HEK293 (cell line): ENCODE results near the gene NKPD1.

Experiments
- MYNN ChIP-seq: fragments of 450-650 bp; formaldehyde crosslinking; IDR thresholded peaks from 2 replicates; pipeline ENCODE4 v1.5.1; 2016; ENCODE audit warnings: missing biosample characterization, missing genetic modification characterization, borderline replicate concordance
- REPIN1 ChIP-seq: fragments of 450-650 bp; formaldehyde crosslinking; IDR thresholded peaks from 2 replicates; pipeline ENCODE4 v1.5.1; 2017; ENCODE audit warnings: missing biosample characterization, missing genetic modification characterization, low read depth
- TCF7L2 ChIP-seq: IDR thresholded peaks from 2 replicates; pipeline ENCODE4 v1.6.1; 2011; ENCODE audit warnings: low read depth, mild to moderate bottlenecking, inconsistent platforms, low read length, moderate library complexity, borderline replicate concordance
- ZNF211 ChIP-seq: fragments of 450-650 bp; formaldehyde crosslinking; IDR thresholded peaks from 2 replicates; pipeline ENCODE4 v1.5.1; 2016; ENCODE audit warnings: low read depth, missing biosample characterization, missing genetic modification characterization
- ZNF24 ChIP-seq: fragments of 450-650 bp; formaldehyde crosslinking; IDR thresholded peaks from 2 replicates; pipeline ENCODE4 v1.5.1; 2016; ENCODE audit warnings: missing biosample characterization, missing genetic modification characterization
- ZNF558 ChIP-seq: fragments of 450-650 bp; formaldehyde crosslinking; IDR thresholded peaks from 2 replicates; pipeline ENCODE4 v1.5.1; 2016; ENCODE audit warnings: missing biosample characterization, missing genetic modification characterization
- ZNF624 ChIP-seq: fragments of 450-650 bp; formaldehyde crosslinking; IDR thresholded peaks from 2 replicates; pipeline ENCODE4 v1.5.1; 2017; ENCODE audit warnings: missing biosample characterization, missing genetic modification characterization
- TF ChIP-seq, protein P1 (sequence below): fragments of 450-650 bp; formaldehyde crosslinking; IDR thresholded peaks from 2 replicates; pipeline ENCODE4 v1.5.1; 2016; ENCODE audit warnings: missing biosample characterization, missing genetic modification characterization
- TF ChIP-seq, protein P2 (sequence below): fragments of 450-650 bp; formaldehyde crosslinking; IDR thresholded peaks from 2 replicates; pipeline ENCODE4 v1.5.1; 2016; ENCODE audit warnings: missing biosample characterization, missing genetic modification characterization, low read depth

DNA sequence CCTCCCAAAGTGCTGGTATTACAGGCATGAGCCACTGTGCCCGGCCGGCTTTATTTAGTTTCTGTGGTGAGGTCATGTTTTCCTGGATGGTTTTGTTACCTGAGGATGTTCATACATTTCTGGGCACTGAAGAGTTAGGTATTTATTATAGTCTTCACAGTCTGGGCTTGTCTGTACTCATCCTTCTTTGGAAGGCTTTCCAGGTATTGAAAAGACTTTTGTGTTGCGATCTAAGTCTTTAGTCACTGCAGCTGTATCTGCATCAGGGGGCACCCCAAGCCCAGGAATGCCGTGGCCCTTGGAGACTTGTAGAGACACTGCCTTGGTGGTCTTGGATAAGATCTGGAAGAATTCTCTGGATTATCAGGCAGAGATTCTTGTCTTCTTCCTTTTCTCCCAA is 30.6 kb upstream of the NKPD1 start:
- TF ChIP-seq, protein P1, sequence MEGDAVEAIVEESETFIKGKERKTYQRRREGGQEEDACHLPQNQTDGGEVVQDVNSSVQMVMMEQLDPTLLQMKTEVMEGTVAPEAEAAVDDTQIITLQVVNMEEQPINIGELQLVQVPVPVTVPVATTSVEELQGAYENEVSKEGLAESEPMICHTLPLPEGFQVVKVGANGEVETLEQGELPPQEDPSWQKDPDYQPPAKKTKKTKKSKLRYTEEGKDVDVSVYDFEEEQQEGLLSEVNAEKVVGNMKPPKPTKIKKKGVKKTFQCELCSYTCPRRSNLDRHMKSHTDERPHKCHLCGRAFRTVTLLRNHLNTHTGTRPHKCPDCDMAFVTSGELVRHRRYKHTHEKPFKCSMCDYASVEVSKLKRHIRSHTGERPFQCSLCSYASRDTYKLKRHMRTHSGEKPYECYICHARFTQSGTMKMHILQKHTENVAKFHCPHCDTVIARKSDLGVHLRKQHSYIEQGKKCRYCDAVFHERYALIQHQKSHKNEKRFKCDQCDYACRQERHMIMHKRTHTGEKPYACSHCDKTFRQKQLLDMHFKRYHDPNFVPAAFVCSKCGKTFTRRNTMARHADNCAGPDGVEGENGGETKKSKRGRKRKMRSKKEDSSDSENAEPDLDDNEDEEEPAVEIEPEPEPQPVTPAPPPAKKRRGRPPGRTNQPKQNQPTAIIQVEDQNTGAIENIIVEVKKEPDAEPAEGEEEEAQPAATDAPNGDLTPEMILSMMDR: no peak
- TF ChIP-seq ZNF24 (tag by site-specific recombination) (no peak), MYNN (no peak), TCF7L2 (no peak), ZNF211 (tag by site-specific recombination) (no peak), REPIN1 (no peak), ZNF558 (tag by site-specific recombination) (no peak), ZNF624 (no peak)
- TF ChIP-seq, protein P2, sequence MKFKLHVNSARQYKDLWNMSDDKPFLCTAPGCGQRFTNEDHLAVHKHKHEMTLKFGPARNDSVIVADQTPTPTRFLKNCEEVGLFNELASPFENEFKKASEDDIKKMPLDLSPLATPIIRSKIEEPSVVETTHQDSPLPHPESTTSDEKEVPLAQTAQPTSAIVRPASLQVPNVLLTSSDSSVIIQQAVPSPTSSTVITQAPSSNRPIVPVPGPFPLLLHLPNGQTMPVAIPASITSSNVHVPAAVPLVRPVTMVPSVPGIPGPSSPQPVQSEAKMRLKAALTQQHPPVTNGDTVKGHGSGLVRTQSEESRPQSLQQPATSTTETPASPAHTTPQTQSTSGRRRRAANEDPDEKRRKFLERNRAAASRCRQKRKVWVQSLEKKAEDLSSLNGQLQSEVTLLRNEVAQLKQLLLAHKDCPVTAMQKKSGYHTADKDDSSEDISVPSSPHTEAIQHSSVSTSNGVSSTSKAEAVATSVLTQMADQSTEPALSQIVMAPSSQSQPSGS: no peak
